DOHH2 (cell line): Measurements from ENCODE around the gene SDHA.
"Not testable (repeated sequence)": the region's sequence is repeated elsewhere in the genome, so short reads cannot be mapped to it uniquely, and the experiment has no call there.

Experiments used
- H3F3A ChIP-seq: fragments of 200-600 bp; sonication (generic), shearing (Covaris generic); 2 replicates; pipeline ENCODE4 v1.6.0; 2016; ENCODE audit warnings: antibody characterized with exemption, mild to moderate bottlenecking; ENCODE audit not compliant: control insufficient read depth, insufficient read depth
- H3K27ac ChIP-seq: fragments of 200-600 bp; sonication (generic); 2 replicates; pipeline ENCODE4 v1.5.1; 2014; ENCODE audit warnings: low read depth, mild to moderate bottlenecking, low read length, moderate library complexity
- H3K27me3 ChIP-seq: fragments of 200-600 bp; sonication (generic); 2 replicates; pipeline ENCODE4 v1.6.1; 2014; ENCODE audit warnings: mild to moderate bottlenecking, low read length, mixed read lengths; ENCODE audit not compliant: control insufficient read depth
- H3K36me3 ChIP-seq: fragments of 200-600 bp; sonication (generic); 2 replicates; pipeline ENCODE4 v1.6.1; 2014; ENCODE audit warnings: mild to moderate bottlenecking, low read length, moderate library complexity, mixed read lengths; ENCODE audit not compliant: control insufficient read depth
- H3K4me1 ChIP-seq: fragments of 200-600 bp; sonication (generic); 2 replicates; pipeline ENCODE4 v1.6.1; 2014; ENCODE audit warnings: mild to moderate bottlenecking, low read length, mixed read lengths; ENCODE audit not compliant: control insufficient read depth
- H3K4me2 ChIP-seq: fragments of 200-600 bp; sonication (generic); 2 replicates; pipeline ENCODE4 v1.6.0; 2014; ENCODE audit warnings: mild to moderate bottlenecking, low read length, moderate library complexity
- H3K4me3 ChIP-seq: fragments of 200-600 bp; sonication (generic); 2 replicates; pipeline ENCODE4 v1.5.1; 2014; ENCODE audit warnings: mild to moderate bottlenecking, low read length, mixed read lengths
- H3K79me2 ChIP-seq: fragments of 200-600 bp; sonication (generic); 2 replicates; pipeline ENCODE4 v1.6.1; 2014; ENCODE audit warnings: mild to moderate bottlenecking, low read length, mixed read lengths; ENCODE audit not compliant: control insufficient read depth
- H3K9me2 ChIP-seq: fragments of 200-600 bp; sonication (generic); replicated peaks from 2 replicates; pipeline ENCODE4 v1.6.1; 2014; ENCODE audit warnings: mild to moderate bottlenecking, low read length, mixed read lengths; ENCODE audit not compliant: control insufficient read depth
- H3K9me3 ChIP-seq: fragments of 200-600 bp; sonication (generic); 2 replicates; pipeline ENCODE4 v1.6.1; 2014; ENCODE audit warnings: antibody characterized with exemption, low read length, mixed read lengths; ENCODE audit not compliant: control insufficient read depth, insufficient read depth
- H4K20me1 ChIP-seq: fragments of 200-600 bp; sonication (generic); 2 replicates; pipeline ENCODE4 v1.6.0; 2014; ENCODE audit warnings: low read depth, mild to moderate bottlenecking, antibody characterized with exemption, low read length, moderate library complexity; ENCODE audit not compliant: control insufficient read depth, insufficient read depth
- EZH2phosphoT487 ChIP-seq: fragments of 200-600 bp; sonication (generic); IDR thresholded peaks from 2 replicates; pipeline ENCODE4 v1.6.1; 2017; ENCODE audit warnings: borderline replicate concordance, mild to moderate bottlenecking, antibody characterized with exemption, low read length, moderate library complexity, mixed read lengths
- TF ChIP-seq, protein P1 (sequence below): fragments of 200-600 bp; sonication (generic); IDR thresholded peaks from one replicate; pipeline ENCODE4 v1.5.1; 2014; ENCODE audit warnings: antibody characterized with exemption, mild to moderate bottlenecking, low read depth, low read length; ENCODE audit not compliant: poor library complexity, severe bottlenecking

Gene SDHA

DNA sequence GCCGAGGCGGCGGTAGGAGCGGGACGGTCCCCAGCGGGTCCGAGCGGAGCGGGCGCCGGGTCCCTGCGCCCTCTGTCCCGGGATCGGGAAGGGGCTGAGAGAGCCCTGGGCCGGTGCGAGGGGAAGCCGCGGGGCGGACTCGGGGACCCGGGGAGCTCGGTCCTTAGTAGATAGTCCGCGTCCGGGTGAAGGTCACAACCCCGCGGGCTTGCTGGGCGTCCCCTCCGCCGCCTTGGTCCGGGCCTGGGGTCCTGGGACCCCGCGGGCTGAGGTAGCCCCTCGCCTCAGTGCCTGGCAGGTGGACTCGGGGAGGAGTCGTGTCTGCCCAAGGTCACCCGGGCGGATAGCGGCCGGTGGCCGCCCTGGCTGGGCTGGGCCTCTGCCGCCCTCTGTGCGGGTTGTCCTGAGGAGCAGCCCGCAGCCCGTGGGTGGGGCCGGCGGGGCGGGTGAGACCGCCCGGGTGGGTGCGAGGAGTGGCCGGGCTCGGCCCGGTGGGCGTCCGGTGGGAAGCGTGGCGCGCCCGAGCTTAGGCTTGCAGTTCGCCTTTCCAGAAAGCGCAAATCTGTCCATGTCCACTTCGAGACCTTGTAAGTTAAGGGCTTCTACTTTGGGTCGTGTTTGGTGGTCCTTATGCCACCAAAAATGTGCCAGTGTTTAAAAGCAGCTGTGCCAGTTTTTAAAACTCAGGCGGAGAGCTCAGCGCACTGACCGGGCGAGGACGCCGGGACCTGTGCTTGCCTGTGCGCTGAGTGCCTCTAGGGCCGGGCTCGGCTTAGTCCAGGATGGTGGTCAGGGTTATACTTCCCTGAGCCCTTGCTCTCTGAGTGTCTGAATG, 554 bp downstream of the SDHA start:
- Histone ChIP-seq H3K36me3 (peaks cover 56% of the 10 kb centered on the region), H3K4me3 (peak overlapping the region; percentile 86), H3K9me3 (no peaks in the 10 kb centered on the region), H3K9me2 (no peaks in the 10 kb centered on the region), H4K20me1 (peaks cover 22% of the 10 kb centered on the region), H3F3A (no peaks in the 10 kb centered on the region), H3K4me2 (peak overlapping the region; percentile 71), H3K27ac (peak overlapping the region; percentile 65), H3K4me1 (peaks cover 53% of the 10 kb centered on the region), H3K79me2 (peaks cover 92% of the 10 kb centered on the region), H3K27me3 (no peaks in the 10 kb centered on the region)
- TF ChIP-seq, protein P1, sequence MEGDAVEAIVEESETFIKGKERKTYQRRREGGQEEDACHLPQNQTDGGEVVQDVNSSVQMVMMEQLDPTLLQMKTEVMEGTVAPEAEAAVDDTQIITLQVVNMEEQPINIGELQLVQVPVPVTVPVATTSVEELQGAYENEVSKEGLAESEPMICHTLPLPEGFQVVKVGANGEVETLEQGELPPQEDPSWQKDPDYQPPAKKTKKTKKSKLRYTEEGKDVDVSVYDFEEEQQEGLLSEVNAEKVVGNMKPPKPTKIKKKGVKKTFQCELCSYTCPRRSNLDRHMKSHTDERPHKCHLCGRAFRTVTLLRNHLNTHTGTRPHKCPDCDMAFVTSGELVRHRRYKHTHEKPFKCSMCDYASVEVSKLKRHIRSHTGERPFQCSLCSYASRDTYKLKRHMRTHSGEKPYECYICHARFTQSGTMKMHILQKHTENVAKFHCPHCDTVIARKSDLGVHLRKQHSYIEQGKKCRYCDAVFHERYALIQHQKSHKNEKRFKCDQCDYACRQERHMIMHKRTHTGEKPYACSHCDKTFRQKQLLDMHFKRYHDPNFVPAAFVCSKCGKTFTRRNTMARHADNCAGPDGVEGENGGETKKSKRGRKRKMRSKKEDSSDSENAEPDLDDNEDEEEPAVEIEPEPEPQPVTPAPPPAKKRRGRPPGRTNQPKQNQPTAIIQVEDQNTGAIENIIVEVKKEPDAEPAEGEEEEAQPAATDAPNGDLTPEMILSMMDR: no peak
- no peak for TF ChIP-seq EZH2phosphoT487

DNA sequence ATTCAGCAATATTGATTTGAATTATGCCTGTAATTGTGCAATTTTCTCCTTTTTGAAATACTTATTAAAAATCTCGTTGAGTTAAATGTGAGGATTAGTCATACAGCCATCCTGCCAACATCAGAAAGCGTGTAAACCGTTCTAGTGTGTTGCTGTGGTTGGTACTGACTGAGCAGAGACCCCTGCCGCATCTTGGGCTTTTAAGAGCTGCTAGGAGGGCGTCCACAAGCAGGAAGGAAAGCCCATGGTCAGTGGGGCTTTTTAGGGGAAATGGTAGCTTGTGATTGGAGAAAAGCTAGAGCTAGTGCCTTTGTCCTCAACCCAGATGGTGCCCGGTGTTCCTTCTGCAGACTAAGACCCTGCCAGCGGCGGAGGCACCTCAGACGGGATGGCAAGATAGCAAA, 1.3 kb downstream of the SDHA start:
- H3K27me3 ChIP-seq: no peaks in the 10 kb centered on the region
- H4K20me1 ChIP-seq: peaks cover 22% of the 10 kb centered on the region
- peaks cover 57% of the 10 kb centered on the region for H3K36me3 ChIP-seq
- no peaks in the 10 kb centered on the region for H3K9me3 ChIP-seq
- H3K9me2 ChIP-seq: no peaks in the 10 kb centered on the region
- H3K79me2 ChIP-seq: peaks cover 92% of the 10 kb centered on the region
- peak overlapping the region; percentile 71 for H3K4me2 ChIP-seq
- TF ChIP-seq, protein P1: no peak
- TF ChIP-seq EZH2phosphoT487: no peak
- H3K27ac ChIP-seq: no peak overlapping the region
- H3K4me3 ChIP-seq: peak overlapping the region; percentile 86
- H3F3A ChIP-seq: no peaks in the 10 kb centered on the region
- peaks cover 46% of the 10 kb centered on the region for H3K4me1 ChIP-seq

DNA sequence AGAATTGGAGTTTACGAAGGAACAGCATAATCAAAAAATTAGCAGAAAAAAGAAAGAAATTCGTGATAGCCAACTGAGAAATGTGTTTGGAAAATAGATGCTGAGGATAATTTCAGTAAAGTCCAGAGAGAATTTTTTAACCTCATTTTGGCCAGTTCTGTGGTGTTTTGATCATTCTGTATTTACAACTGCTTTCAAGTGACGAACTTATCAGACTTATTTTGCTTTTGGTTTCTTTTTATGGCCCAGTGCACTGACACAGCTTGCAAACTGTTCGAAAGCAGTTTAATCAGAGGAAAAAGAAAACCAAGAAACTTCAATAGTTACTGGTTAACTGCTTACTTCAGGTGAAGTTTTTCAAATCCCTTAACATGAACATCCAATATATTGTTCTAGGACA, 1.9 kb downstream of the SDHA start:
- H3K27ac ChIP-seq: no peak overlapping the region

DNA sequence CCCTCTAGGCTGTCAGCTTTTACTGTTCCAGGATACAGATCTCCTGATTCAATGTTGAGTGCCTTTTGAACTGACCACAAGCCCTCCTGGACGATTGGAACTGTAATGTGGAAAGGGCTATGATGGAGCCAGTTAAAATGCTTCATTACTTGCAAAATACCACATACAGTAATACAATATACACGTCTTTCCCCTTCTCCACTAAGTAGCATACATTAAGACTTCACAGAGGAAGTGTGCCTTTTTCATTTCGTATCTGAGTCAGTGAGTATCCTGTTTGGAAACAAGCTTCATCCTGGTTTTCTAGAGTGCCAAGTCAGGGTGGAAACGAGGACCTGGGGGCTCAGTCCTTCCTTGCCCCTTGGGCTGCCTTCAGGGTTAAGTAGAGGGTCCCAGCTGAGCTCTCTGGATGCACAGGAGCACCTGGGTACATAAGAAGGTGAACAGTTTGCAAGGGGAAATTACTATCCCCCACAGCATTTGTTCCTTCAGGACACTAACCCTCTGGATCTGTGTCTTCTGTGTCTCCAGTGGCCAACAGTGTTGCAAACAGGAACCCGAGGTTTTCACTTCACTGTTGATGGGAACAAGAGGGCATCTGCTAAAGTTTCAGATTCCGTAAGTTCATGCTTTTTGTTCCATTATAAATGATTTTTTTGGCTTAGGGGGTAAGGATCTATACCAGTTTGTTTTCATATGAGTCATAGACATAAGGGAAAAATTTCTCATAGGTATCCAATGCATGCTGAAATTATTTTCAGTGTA, 5.0 kb downstream of the SDHA start:
- peaks cover 69% of the 10 kb centered on the region for H3K79me2 ChIP-seq
- H4K20me1 ChIP-seq: peaks cover 22% of the 10 kb centered on the region
- H3K4me2 ChIP-seq, H3F3A ChIP-seq, H3K4me3 ChIP-seq, H3K27me3 ChIP-seq, H3K9me2 ChIP-seq, H3K9me3 ChIP-seq, H3K27ac ChIP-seq: not testable (repeated sequence)
- H3K36me3 ChIP-seq: peaks cover 78% of the 10 kb centered on the region
- H3K4me1 ChIP-seq: peaks cover 26% of the 10 kb centered on the region

More for the DNA sequence above, 1.9 kb downstream of the SDHA start:
- Histone ChIP-seq H3F3A (no peaks in the 10 kb centered on the region), H3K9me3 (no peaks in the 10 kb centered on the region), H4K20me1 (peaks cover 22% of the 10 kb centered on the region), H3K36me3 (peaks cover 59% of the 10 kb centered on the region), H3K79me2 (peaks cover 93% of the 10 kb centered on the region), H3K27me3 (no peaks in the 10 kb centered on the region), H3K4me3 (peak overlapping the region; percentile 86), H3K9me2 (no peaks in the 10 kb centered on the region), H3K4me2 (peak overlapping the region; percentile 71), H3K4me1 (peaks cover 43% of the 10 kb centered on the region)
- TF ChIP-seq EZH2phosphoT487: no peak
- TF ChIP-seq, protein P1: no peak
